SK-N-SH treated with all-trans-retinoic acid at 6 μM for 48 hours (cell line): Measurements from ENCODE around the gene SLC39A3.

ENCODE experiments used
- ATAC-seq: fragments of 200-7000 bp; cut with Tn5 transposase; 3 replicates; pipeline ENCODE4 v1.9.1; 2020; ENCODE audit warnings: mild to moderate bottlenecking, moderate library complexity
- ARNTL ChIP-seq: fragments of 450-650 bp; formaldehyde crosslinking; IDR thresholded peaks from 2 replicates; pipeline ENCODE4 v1.5.0; 2020; ENCODE audit warnings: low read depth, mild to moderate bottlenecking, moderate library complexity, borderline replicate concordance
- BACH2 ChIP-seq: fragments of 250-450 bp; sonication (Bioruptor Pico); IDR thresholded peaks from 2 replicates; pipeline ENCODE4 v1.9.0; 2021; ENCODE audit warnings: mild to moderate bottlenecking, borderline replicate concordance
- CREB5 ChIP-seq: fragments of 250-450 bp; sonication (Bioruptor Pico); IDR thresholded peaks from 2 replicates; pipeline ENCODE4 v1.5.1; 2020; ENCODE audit warnings: low read depth, mild to moderate bottlenecking, moderate library complexity
- ESRRG ChIP-seq: fragments of 250-450 bp; sonication (Bioruptor Pico); IDR thresholded peaks from 2 replicates; pipeline ENCODE4 v1.6.1; 2021; ENCODE audit warnings: mild to moderate bottlenecking
- GLIS3 ChIP-seq: fragments of 250-450 bp; sonication (Bioruptor Pico); IDR thresholded peaks from 2 replicates; pipeline ENCODE4 v1.5.0; 2020; ENCODE audit warnings: mild to moderate bottlenecking, moderate library complexity
- OSR1 ChIP-seq: fragments of 250-450 bp; sonication (Bioruptor Pico); IDR thresholded peaks from 2 replicates; pipeline ENCODE4 v1.8.0; 2022; ENCODE audit warnings: moderate library complexity, mild to moderate bottlenecking, inconsistent platforms
- RARB ChIP-seq: fragments of 250-450 bp; sonication (Bioruptor Pico); IDR thresholded peaks from 2 replicates; pipeline ENCODE4 v1.8.0; 2021; ENCODE audit warnings: mild to moderate bottlenecking, moderate library complexity
- SNAI2 ChIP-seq: fragments of 250-450 bp; sonication (Bioruptor Pico); IDR thresholded peaks from 2 replicates; pipeline ENCODE4 v1.5.0; 2020; ENCODE audit warnings: mild to moderate bottlenecking, moderate library complexity
- TCF4 ChIP-seq: fragments of 250-450 bp; sonication (Bioruptor Pico); IDR thresholded peaks from 2 replicates; pipeline ENCODE4 v1.8.0; 2021; ENCODE audit warnings: mild to moderate bottlenecking, moderate library complexity, borderline replicate concordance
- TOX ChIP-seq: fragments of 250-450 bp; sonication (Bioruptor Pico); IDR thresholded peaks from 2 replicates; pipeline ENCODE4 v1.8.0; 2021; ENCODE audit warnings: mild to moderate bottlenecking, moderate library complexity, borderline replicate concordance
- ZFP3 ChIP-seq: fragments of 250-450 bp; sonication (Bioruptor Pico); IDR thresholded peaks from 2 replicates; pipeline ENCODE4 v1.5.0; 2020; ENCODE audit warnings: mild to moderate bottlenecking, moderate library complexity
- ZFP30 ChIP-seq: fragments of 450-650 bp; formaldehyde crosslinking; IDR thresholded peaks from 2 replicates; pipeline ENCODE4 v1.5.0; 2022; ENCODE audit warnings: mild to moderate bottlenecking, moderate library complexity
- ZNF565 ChIP-seq: fragments of 450-650 bp; formaldehyde crosslinking; conservative IDR thresholded peaks from 2 replicates; pipeline ENCODE4 v1.5.0; 2020; ENCODE audit warnings: low read depth, mild to moderate bottlenecking, moderate library complexity
- ZNF70 ChIP-seq: fragments of 450-650 bp; formaldehyde crosslinking; IDR thresholded peaks from 2 replicates; pipeline ENCODE4 v1.5.0; 2020; ENCODE audit warnings: mild to moderate bottlenecking, moderate library complexity
- ZNF8 ChIP-seq: fragments of 450-650 bp; formaldehyde crosslinking; IDR thresholded peaks from 2 replicates; pipeline ENCODE4 v1.5.0; 2020; ENCODE audit warnings: mild to moderate bottlenecking, moderate library complexity
- TF ChIP-seq, protein P1 (sequence below): fragments of 250-450 bp; sonication (Bioruptor Pico); IDR thresholded peaks from 2 replicates; pipeline ENCODE4 v1.5.0; 2020; ENCODE audit warnings: mild to moderate bottlenecking, moderate library complexity
- TF ChIP-seq, protein P2 (sequence below): fragments of 250-450 bp; sonication (Bioruptor Pico); IDR thresholded peaks from 2 replicates; pipeline ENCODE4 v1.8.0; 2020; ENCODE audit warnings: mild to moderate bottlenecking, moderate library complexity, borderline replicate concordance
- TF ChIP-seq, protein P3 (sequence below): fragments of 250-450 bp; sonication (Bioruptor Pico); IDR thresholded peaks from 2 replicates; pipeline ENCODE4 v1.5.1; 2021; ENCODE audit warnings: mild to moderate bottlenecking, moderate library complexity

Gene SLC39A3

DNA sequence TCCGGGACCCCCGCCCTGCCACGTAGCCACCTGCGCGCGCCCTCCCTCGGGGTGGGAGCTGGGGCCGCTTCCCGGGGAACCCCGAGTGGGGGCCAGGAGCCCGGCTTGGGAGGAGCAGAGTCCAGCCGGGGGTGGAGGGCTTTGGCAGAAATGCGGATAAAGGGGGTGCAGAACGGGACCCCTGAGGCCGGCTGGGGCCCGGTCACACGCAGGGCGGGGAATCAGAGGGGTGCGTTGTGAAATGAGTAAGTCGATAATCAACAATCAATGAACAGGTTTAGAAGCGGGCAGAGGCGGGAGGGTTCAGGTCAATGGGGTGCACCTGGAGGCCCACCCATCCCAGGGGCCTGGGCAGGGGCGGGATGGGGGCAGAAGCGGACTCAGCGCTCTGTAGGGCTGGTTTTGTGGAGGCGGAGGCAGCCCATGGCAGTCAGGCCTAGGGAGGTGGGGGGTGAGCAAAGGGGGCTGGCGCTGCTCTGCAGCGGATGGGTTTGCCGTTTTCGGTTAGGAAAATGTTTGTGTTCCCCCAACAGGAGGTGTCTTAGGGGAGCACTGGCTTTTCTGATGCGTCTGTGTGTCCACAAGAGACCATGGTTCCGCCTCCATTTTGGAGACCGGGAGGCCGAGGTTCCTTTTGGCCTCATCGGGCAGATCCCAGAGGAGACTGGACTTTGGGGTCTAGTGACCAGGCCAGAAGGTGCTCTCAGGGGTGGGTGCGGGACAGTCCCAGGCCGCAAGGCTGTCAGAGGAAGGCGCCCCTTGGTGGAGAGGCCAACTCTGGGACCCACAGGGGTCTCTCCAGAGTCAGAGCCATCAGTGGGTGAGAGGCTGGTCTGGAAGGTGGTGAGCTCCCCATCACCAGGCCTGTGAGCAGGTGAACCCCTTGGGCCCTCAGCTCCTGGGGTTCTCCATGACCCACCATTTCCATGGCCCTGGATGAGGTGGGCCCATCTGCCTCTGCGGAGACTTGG lies 18.0 kb downstream of the SLC39A3 start (continued):
- no peak for TF ChIP-seq ZNF565 (CRISPR knock-in tag)
- TF ChIP-seq ZFP3 (CRISPR knock-in tag): no peak
- TF ChIP-seq ZNF70 (CRISPR knock-in tag): no peak
- no peak for TF ChIP-seq ARNTL (CRISPR knock-in tag)
- TF ChIP-seq ZNF8 (CRISPR knock-in tag): no peak
- TF ChIP-seq, protein P1, sequence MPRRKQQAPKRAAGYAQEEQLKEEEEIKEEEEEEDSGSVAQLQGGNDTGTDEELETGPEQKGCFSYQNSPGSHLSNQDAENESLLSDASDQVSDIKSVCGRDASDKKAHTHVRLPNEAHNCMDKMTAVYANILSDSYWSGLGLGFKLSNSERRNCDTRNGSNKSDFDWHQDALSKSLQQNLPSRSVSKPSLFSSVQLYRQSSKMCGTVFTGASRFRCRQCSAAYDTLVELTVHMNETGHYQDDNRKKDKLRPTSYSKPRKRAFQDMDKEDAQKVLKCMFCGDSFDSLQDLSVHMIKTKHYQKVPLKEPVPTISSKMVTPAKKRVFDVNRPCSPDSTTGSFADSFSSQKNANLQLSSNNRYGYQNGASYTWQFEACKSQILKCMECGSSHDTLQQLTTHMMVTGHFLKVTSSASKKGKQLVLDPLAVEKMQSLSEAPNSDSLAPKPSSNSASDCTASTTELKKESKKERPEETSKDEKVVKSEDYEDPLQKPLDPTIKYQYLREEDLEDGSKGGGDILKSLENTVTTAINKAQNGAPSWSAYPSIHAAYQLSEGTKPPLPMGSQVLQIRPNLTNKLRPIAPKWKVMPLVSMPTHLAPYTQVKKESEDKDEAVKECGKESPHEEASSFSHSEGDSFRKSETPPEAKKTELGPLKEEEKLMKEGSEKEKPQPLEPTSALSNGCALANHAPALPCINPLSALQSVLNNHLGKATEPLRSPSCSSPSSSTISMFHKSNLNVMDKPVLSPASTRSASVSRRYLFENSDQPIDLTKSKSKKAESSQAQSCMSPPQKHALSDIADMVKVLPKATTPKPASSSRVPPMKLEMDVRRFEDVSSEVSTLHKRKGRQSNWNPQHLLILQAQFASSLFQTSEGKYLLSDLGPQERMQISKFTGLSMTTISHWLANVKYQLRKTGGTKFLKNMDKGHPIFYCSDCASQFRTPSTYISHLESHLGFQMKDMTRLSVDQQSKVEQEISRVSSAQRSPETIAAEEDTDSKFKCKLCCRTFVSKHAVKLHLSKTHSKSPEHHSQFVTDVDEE: no peak
- TF ChIP-seq SNAI2: no peak
- TF ChIP-seq ZFP30 (CRISPR knock-in tag): no peak

GRCh38 chr19:2720777-2721569 lies 18.8 kb downstream of the SLC39A3 start, which contains the start of gene DIRAS1:
Gene DIRAS1 (minus strand): TSS chr19:2721372. CDS start chr19:2717806, 3,566 bp downstream.
- no peak for ATAC-seq

More at GRCh38 chr19:2720777-2721569, 18.8 kb downstream of the SLC39A3 start, which contains the start of gene DIRAS1:
- TF ChIP-seq TOX: no peak
- TF ChIP-seq TCF4 (CRISPR knock-in tag): no peak
- no peak for TF ChIP-seq RARB
- TF ChIP-seq GLIS3 (CRISPR knock-in tag): no peak
- TF ChIP-seq BACH2: no peak
- TF ChIP-seq SNAI2: no peak
- TF ChIP-seq CREB5 (CRISPR knock-in tag): no peak
- no peak for TF ChIP-seq ESRRG (CRISPR knock-in tag)
- no peak for TF ChIP-seq ZFP3 (CRISPR knock-in tag)
- TF ChIP-seq ZFP30 (CRISPR knock-in tag): no peak
- TF ChIP-seq, protein P1: no peak
- no peak for TF ChIP-seq ZNF565 (CRISPR knock-in tag)
- no peak for TF ChIP-seq OSR1 (CRISPR knock-in tag)
- no peak for TF ChIP-seq ZNF70 (CRISPR knock-in tag)
- TF ChIP-seq, protein P2, sequence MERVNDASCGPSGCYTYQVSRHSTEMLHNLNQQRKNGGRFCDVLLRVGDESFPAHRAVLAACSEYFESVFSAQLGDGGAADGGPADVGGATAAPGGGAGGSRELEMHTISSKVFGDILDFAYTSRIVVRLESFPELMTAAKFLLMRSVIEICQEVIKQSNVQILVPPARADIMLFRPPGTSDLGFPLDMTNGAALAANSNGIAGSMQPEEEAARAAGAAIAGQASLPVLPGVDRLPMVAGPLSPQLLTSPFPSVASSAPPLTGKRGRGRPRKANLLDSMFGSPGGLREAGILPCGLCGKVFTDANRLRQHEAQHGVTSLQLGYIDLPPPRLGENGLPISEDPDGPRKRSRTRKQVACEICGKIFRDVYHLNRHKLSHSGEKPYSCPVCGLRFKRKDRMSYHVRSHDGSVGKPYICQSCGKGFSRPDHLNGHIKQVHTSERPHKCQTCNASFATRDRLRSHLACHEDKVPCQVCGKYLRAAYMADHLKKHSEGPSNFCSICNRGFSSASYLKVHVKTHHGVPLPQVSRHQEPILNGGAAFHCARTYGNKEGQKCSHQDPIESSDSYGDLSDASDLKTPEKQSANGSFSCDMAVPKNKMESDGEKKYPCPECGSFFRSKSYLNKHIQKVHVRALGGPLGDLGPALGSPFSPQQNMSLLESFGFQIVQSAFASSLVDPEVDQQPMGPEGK (CRISPR knock-in tag): no peak
- TF ChIP-seq ZNF8 (CRISPR knock-in tag): no peak
- TF ChIP-seq, protein P3, sequence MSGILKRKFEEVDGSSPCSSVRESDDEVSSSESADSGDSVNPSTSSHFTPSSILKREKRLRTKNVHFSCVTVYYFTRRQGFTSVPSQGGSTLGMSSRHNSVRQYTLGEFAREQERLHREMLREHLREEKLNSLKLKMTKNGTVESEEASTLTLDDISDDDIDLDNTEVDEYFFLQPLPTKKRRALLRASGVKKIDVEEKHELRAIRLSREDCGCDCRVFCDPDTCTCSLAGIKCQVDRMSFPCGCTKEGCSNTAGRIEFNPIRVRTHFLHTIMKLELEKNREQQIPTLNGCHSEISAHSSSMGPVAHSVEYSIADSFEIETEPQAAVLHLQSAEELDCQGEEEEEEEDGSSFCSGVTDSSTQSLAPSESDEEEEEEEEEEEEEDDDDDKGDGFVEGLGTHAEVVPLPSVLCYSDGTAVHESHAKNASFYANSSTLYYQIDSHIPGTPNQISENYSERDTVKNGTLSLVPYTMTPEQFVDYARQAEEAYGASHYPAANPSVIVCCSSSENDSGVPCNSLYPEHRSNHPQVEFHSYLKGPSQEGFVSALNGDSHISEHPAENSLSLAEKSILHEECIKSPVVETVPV (CRISPR knock-in tag): no peak
- TF ChIP-seq ARNTL (CRISPR knock-in tag): no peak
- TF ChIP-seq, all 23 proteins: peak for 0
